PC-9 (cell line): ENCODE measurements around the gene PPHLN1.

Experiments used
- EZH2 ChIP-seq: fragments of 200-600 bp; sonication (generic); IDR thresholded peaks from 2 replicates; pipeline ENCODE4 v1.8.0; 2017; ENCODE audit warnings: antibody characterized with exemption, low read depth
- TF ChIP-seq, protein P1 (sequence below): fragments of 200-600 bp; sonication (generic); conservative IDR thresholded peaks from 2 replicates; pipeline ENCODE4 v1.6.1; 2017; ENCODE audit warnings: mixed run types, antibody characterized with exemption, mild to moderate bottlenecking, moderate library complexity

DNA sequence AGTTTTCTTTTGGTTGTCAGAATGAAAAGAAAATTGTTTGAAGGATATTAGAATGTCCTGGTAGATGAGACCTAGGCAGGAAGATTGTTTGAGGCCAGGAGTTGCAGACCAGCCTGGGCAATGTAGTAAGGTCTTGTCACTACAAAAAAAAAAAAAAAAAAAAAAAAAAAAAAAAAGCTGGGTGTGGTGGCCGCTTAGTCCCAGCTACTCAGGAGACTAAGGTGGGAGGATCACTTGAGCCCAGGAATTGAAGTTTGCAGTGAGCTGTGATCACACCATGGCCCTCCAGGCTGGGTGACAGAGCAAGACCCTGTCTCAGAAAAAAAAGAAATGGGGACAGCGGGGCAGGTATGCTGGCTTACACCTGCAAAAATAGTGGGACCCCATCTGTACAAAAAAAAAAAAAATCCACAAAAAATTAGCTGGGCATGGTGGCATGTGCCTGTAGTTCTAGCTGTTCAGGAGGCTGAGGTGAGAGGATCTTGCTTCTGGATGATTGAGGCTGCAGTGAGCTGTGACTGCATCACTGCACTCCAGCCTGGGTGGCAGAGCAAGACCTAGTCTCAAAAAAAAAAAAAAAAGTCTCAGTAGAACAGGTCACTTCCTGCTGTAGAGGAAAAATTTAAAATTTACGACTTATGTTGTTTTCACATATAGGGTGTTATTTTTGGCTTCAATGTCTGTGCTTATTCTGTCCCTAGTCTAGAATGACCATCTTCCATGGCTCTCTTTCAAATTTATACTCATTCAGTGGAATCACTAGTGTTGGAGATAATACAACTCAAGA lies 70.7 kb downstream of the PPHLN1 start:
- TF ChIP-seq, protein P1, sequence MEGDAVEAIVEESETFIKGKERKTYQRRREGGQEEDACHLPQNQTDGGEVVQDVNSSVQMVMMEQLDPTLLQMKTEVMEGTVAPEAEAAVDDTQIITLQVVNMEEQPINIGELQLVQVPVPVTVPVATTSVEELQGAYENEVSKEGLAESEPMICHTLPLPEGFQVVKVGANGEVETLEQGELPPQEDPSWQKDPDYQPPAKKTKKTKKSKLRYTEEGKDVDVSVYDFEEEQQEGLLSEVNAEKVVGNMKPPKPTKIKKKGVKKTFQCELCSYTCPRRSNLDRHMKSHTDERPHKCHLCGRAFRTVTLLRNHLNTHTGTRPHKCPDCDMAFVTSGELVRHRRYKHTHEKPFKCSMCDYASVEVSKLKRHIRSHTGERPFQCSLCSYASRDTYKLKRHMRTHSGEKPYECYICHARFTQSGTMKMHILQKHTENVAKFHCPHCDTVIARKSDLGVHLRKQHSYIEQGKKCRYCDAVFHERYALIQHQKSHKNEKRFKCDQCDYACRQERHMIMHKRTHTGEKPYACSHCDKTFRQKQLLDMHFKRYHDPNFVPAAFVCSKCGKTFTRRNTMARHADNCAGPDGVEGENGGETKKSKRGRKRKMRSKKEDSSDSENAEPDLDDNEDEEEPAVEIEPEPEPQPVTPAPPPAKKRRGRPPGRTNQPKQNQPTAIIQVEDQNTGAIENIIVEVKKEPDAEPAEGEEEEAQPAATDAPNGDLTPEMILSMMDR, result no peak
- no peak for TF ChIP-seq EZH2
